ENCODE data around the gene VPS37D. TPM values are rescaled to one million over a fixed set of nuclear protein-coding genes. Genes with fewer than 3 reads are reported as not detected.

VPS37D gene
- total and polyA plus RNA-seq, 2 of the 4 experiments (the other 2 are of a cell fraction) = 2.3 to 3.1 TPM

GRCh38 chr7:73680501-73680900 lies 12.9 kb downstream of the VPS37D start:
- Histone ChIP-seq H3K56ac (ENCODE audit: extremely low read depth, insufficient read depth, low read length) (no peak overlapping the region), H3K23ac (ENCODE audit: low read depth, low read length) (no peak overlapping the region), H3K4me3 (ENCODE audit: insufficient read depth, low read depth, low read length) (no peak overlapping the region), H3K18ac (ENCODE audit: low read depth, low read length) (no peak overlapping the region), H4K20me1 (ENCODE audit: insufficient read depth, low read length) (peaks cover 16% of the 10 kb centered on the region; the same call in 1 of the 2 replicates), H4K8ac (ENCODE audit: low read depth in 2 of 2, low read length in 2 of 2) (no peak overlapping the region), H2BK20ac (ENCODE audit: low read depth, low read length) (no peak overlapping the region), H3K4ac (ENCODE audit: low read depth, low read length) (no peak overlapping the region), H3K14ac (replicated peaks; ENCODE audit: low read depth, low read length) (no peak overlapping the region), H2BK120ac (ENCODE audit: low read depth, low read length) (no peak overlapping the region), H3K9me3 (ENCODE audit: control insufficient read depth, insufficient read depth, low read length) (no peaks in the 10 kb centered on the region), H2AFZ (replicated peaks; ENCODE audit: low read length, poor library complexity) (no peak overlapping the region), H3K9me1 (ENCODE audit: insufficient read depth, low read length) (peaks cover 7% of the 10 kb centered on the region; the same call in 1 of the 2 replicates), H2BK15ac (ENCODE audit: low read depth, low read length) (no peak overlapping the region), H3K27me3 (ENCODE audit: control insufficient read depth, insufficient read depth, low read length) (no peaks in the 10 kb centered on the region), H3K27ac (ENCODE audit: insufficient read depth, low read length) (no peak overlapping the region), H3K9ac (ENCODE audit: low read depth, low read length) (no peak overlapping the region), H3K4me2 (ENCODE audit: low read depth, low read length) (no peak overlapping the region), H3K36me3 (ENCODE audit: control insufficient read depth, insufficient read depth, low read length) (peaks cover 9% of the 10 kb centered on the region), H4K5ac (ENCODE audit: low read depth, low read length) (no peak overlapping the region), H2AK9ac (replicated peaks; ENCODE audit: low read depth, low read length, poor library complexity) (no peak overlapping the region), H2BK5ac (ENCODE audit: low read depth, low read length, poor library complexity, severe bottlenecking) (no peak overlapping the region), H2AK5ac (ENCODE audit: low read depth, low read length) (no peak overlapping the region), H3K79me1 (ENCODE audit: low read depth in 1 of 2, low read length in 2 of 2) (peaks cover 47 to 71% of the 10 kb centered on the region in 2 experiments), H3K4me1 (ENCODE audit: control insufficient read depth, insufficient read depth, low read length) (peaks cover 13% of the 10 kb centered on the region), H4K91ac (ENCODE audit: insufficient read depth, low read depth, low read length) (no peak overlapping the region)
- dilution Hi-C loops (cut with HindIII; ENCODE audit: low sequenced_read_pairs, unreplicated experiment) (no loop called here), intact Hi-C loops (cut with micrococcal nuclease) (loop anchor here (5.0 kb wide), 1 partner anchor 37 kb away; the partner anchor contains the start of gene STX1A), in situ Hi-C loops (cut with MboI; ENCODE audit: low sequenced_read_pairs) (no loop called here)
- BruUV-seq (replicated peaks) = no TSS peak
- ChIA-PET CTCF (no interaction called here), POLR2A (ENCODE audit: unreplicated experiment) (interaction anchor here (0.6 kb wide), 2 partner anchors 11 to 44 kb away, joined by 3 to 13 read pairs; no protein-coding TSS in a partner anchor)
- whole genome bisulfite sequencing, 2 experiments (ENCODE audit: extremely low coverage in 2 of 2, insufficient read length in 1 of 2) = 92% methylated on average over 3 of the region's 7 CpGs; no CpG with 5 or more reads in 1 of the 2 experiments
- no peak for DNase-seq
- TF ChIP-seq MAZ (IDR thresholded peaks at IDR 0.05; ENCODE audit: borderline replicate concordance, low read depth, low read length) = no peak
- no peak for TF ChIP-seq CHD1 (IDR thresholded peaks at IDR 0.05; ENCODE audit: low read depth, low read length)
- no peak for TF ChIP-seq MXI1 (IDR thresholded peaks at IDR 0.05; ENCODE audit: borderline replicate concordance, low read depth, low read length)
- TF ChIP-seq ELK1 (IDR thresholded peaks at IDR 0.05; ENCODE audit: borderline replicate concordance, low read depth, low read length) = no peak
- TF ChIP-seq NFE2L2 (IDR thresholded peaks at IDR 0.05; ENCODE audit: low read depth, low read length) = no peak
- TF ChIP-seq RCOR1 (IDR thresholded peaks at IDR 0.05; ENCODE audit: insufficient replicate concordance, low read length) = no peak
- TF ChIP-seq FOS (IDR thresholded peaks at IDR 0.05; ENCODE audit: low read depth, low read length) = no peak
- no peak for TF ChIP-seq MAFK (IDR thresholded peaks at IDR 0.05; ENCODE audit: low read depth, low read length)
- no peak for ATAC-seq (ENCODE audit: low read depth)

All from IMR-90 (cell line).